ENCODE results near the gene JAML. TPM values are rescaled to one million over a fixed set of nuclear protein-coding genes. Genes with fewer than 3 reads are reported as not detected.

JAML gene
- polyA plus RNA-seq, 6 donors from 2014 or later = 0.64 to 8.1 (median 3.3) TPM

- Mint-ChIP-seq H3K27me3 (peaks cover 66 to 87% (median 80%) of the 10 kb centered on the region in 3 donors), H3K27ac (no peak overlapping the region), H3K4me1 (peaks cover 0 to 13% (median 7%) of the 10 kb centered on the region in 3 donors), H3K36me3 (no peaks in the 10 kb centered on the region), H3K9me3 (peaks cover 0 to 1% (median 0%) of the 10 kb centered on the region in 7 donors), H3K4me3 (peak overlapping the region in 1 of 8 donors; percentile 85)
- ATAC-seq (ENCODE audit: low read depth in 2 of 2) (no peak), DNase-seq (no peak)
These were observed 77.3 kb downstream of the JAML start for GRCh38 chr11:118147502-118147901.

- peaks cover 0 to 13% (median 7%) of the 10 kb centered on the region in 3 donors for H3K4me1 Mint-ChIP-seq
- H3K9me3 Mint-ChIP-seq = peaks cover 0 to 1% (median 0%) of the 10 kb centered on the region in 7 donors
- DNase-seq (no peak), ATAC-seq (ENCODE audit: low read depth in 2 of 2) (no peak)
- no peaks in the 10 kb centered on the region for H3K36me3 Mint-ChIP-seq
- H3K27me3 Mint-ChIP-seq = peaks cover 70 to 89% (median 89%) of the 10 kb centered on the region in 3 donors
- H3K27ac Mint-ChIP-seq = peak overlapping the region in 1 of 6 donors; percentile 53
- H3K4me3 Mint-ChIP-seq = peak overlapping the region; percentile 64 to 90 (median 82)
These were observed 78.3 kb downstream of the JAML start for GRCh38 chr11:118146554-118146953.

GRCh38 chr11:118145285-118146227, 79.3 kb downstream of the JAML start:
- Mint-ChIP-seq H3K4me1 (peaks cover 0 to 13% (median 7%) of the 10 kb centered on the region in 3 donors), H3K27me3 (peaks cover 62 to 88% (median 88%) of the 10 kb centered on the region in 3 donors), H3K27ac (peak overlapping the region in 2 of 6 donors; percentile 53 to 56), H3K36me3 (no peaks in the 10 kb centered on the region), H3K9me3 (peaks cover 0 to 1% (median 0%) of the 10 kb centered on the region in 7 donors), H3K4me3 (peak overlapping the region; percentile 60 to 90 (median 82))
- ATAC-seq (ENCODE audit: low read depth in 2 of 2) (peak; percentile 92), DNase-seq (peak; percentile 74)

- DNase-seq = no peak
- no peak for ATAC-seq (ENCODE audit: low read depth in 2 of 2)
- no peaks in the 10 kb centered on the region for H3K36me3 Mint-ChIP-seq
- H3K4me1 Mint-ChIP-seq = peaks cover 0 to 13% (median 7%) of the 10 kb centered on the region in 3 donors
- H3K9me3 Mint-ChIP-seq = peaks cover 0 to 1% (median 0%) of the 10 kb centered on the region in 7 donors
- H3K27ac Mint-ChIP-seq = peak overlapping the region in 2 of 6 donors; percentile 54 to 56
- peaks cover 52 to 86% (median 85%) of the 10 kb centered on the region in 3 donors for H3K27me3 Mint-ChIP-seq
- H3K4me3 Mint-ChIP-seq = peak overlapping the region; percentile 60 to 89 (median 80)
These were observed 80.2 kb downstream of the JAML start for GRCh38 chr11:118144301-118145268.

Other genes starting within 250 kb of the JAML start
- 10 to 100 TPM; 49.8 to 63.1 (median 56.2) TPM for gene IL10RA, start 238.6 kb downstream of the JAML start, polyA plus RNA-seq (ENCODE audit: low read depth in 6 of 6)
- not detected for gene TMPRSS4, start 147.9 kb downstream of the JAML start, polyA plus RNA-seq (ENCODE audit: low read depth in 6 of 6)
- 1 to 10 TPM in 3 of 6 donors, under 1 TPM in 3; 0.77 to 3.4 (median 1.1) TPM for gene SMIM35, start 138.0 kb downstream of the JAML start, polyA plus RNA-seq (ENCODE audit: low read depth in 6 of 6)
- not detected for gene SCN4B, start 72.2 kb downstream of the JAML start, polyA plus RNA-seq (ENCODE audit: low read depth in 6 of 6)
- not detected for gene SCN2B, start 48.4 kb downstream of the JAML start, polyA plus RNA-seq (ENCODE audit: low read depth in 6 of 6)
- gene MPZL3, start 27.4 kb upstream of the JAML start, polyA plus RNA-seq (ENCODE audit: low read depth in 6 of 6) = 1 to 10 TPM in 5 of 6 donors, under 1 TPM in 1; 0.89 to 3.2 (median 1.5) TPM
- not detected for gene MPZL2, start 39.3 kb upstream of the JAML start, polyA plus RNA-seq (ENCODE audit: low read depth in 6 of 6)
- gene CD3E, start 79.7 kb upstream of the JAML start, polyA plus RNA-seq (ENCODE audit: low read depth in 6 of 6) = 1 to 10 TPM in 4 of 6 donors, under 1 TPM in 2; 0.73 to 2.9 (median 1.7) TPM
- gene CD3D, start 117.7 kb upstream of the JAML start, polyA plus RNA-seq (ENCODE audit: low read depth in 6 of 6) = 1 to 10 TPM in 5 of 6 donors, under 1 TPM in 1; 0.39 to 3.9 (median 3.0) TPM
- 1 to 10 TPM in 2 of 6 donors, under 1 TPM in 4; 0.09 to 2.3 (median 0.72) TPM for gene CD3G, start 119.3 kb upstream of the JAML start, polyA plus RNA-seq (ENCODE audit: low read depth in 6 of 6)
- gene UBE4A, start 134.6 kb upstream of the JAML start, polyA plus RNA-seq (ENCODE audit: low read depth in 6 of 6) = 10 to 100 TPM; 19.2 to 28.3 (median 23.5) TPM
- 100 to 1,000 TPM; 418 to 680 (median 501) TPM for gene ATP5MG, start 176.6 kb upstream of the JAML start, polyA plus RNA-seq (ENCODE audit: low read depth in 6 of 6)
- 10 to 100 TPM in 5 of 6 donors, 1 to 10 TPM in 1; 5.2 to 42.2 (median 17.1) TPM for gene KMT2A, start 211.5 kb upstream of the JAML start, polyA plus RNA-seq (ENCODE audit: low read depth in 6 of 6)